HG02973 (cell line): ENCODE data around the gene PTGR3.
A peak's percentile ranks its signal among the peaks of the same experiment; 100 is the strongest.
"Not testable (repeated sequence)": the region's sequence is repeated elsewhere in the genome, so short reads cannot be mapped to it uniquely, and the experiment has no call there.

ENCODE experiments used
- ATAC-seq: cut with Tn5 transposase; IDR thresholded peaks from one replicate; pipeline ENCODE4 v1.9.1; 2021; ENCODE audit warnings: moderate library complexity; ENCODE audit not compliant: unreplicated experiment

PTGR3 gene

DNA sequence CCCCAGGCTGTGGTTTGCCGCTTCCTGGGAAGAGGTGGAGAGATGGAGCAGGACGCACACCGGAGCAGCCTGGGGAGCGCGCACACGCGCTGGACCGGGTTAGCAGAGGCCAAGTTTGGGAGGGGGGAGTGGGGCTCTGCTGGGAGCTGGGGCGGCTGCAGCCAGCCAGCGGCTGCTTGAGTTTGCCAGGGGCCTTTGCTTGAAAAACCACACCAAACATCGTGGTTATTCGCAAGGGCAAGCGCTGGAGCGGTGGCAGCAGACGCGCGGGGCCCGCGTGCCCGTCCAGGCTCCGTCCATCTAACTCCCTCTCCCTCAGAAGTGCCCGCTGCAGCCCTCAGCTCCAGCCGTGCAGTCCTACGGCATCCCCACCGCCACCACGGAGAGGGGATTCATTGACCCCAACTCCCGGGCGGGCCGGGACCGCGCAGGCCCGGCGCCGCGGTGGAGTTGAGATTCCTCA lies 4.6 kb downstream of the PTGR3 start:
- ATAC-seq: no peak

DNA sequence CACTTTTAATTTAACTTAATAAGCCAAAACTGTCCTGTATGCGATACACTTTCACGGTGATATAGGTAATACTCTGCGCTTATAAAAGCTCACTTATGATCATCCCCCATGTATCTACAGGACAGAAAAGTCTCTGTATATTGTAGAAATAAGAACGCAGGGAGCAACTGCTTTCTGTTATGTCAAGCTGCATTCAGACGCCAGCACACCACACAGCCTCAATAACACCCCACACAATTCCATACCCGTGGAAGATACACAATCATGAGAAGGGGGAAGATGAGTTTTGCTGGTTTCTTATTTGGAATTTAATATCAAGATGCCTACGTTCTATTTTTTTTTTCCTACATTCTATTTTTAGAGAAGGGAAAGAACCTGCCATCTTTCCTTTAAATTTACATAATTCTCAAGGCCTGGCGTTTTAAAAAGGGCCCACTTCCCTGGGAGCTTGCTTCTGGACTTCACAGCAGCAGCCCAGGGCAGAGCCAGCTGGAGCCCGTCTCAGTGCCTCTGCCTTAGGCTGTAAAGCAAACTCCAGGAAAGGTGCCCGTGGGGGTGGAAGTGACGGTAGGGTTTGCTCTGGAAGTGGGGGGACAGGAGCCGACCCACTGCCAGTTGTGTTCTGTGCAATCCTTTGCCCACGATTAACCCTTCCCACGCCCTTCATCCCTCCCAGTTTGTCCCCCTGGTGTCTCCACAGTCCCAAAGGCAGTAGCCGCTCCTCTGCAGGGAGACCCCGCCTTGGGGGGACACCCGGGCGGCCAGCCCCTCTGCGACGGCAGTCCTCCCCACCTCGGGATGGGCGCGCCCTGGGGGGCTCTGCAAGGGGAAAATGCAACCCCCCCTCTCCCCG lies 5.3 kb downstream of the PTGR3 start:
- ATAC-seq: no peak

DNA sequence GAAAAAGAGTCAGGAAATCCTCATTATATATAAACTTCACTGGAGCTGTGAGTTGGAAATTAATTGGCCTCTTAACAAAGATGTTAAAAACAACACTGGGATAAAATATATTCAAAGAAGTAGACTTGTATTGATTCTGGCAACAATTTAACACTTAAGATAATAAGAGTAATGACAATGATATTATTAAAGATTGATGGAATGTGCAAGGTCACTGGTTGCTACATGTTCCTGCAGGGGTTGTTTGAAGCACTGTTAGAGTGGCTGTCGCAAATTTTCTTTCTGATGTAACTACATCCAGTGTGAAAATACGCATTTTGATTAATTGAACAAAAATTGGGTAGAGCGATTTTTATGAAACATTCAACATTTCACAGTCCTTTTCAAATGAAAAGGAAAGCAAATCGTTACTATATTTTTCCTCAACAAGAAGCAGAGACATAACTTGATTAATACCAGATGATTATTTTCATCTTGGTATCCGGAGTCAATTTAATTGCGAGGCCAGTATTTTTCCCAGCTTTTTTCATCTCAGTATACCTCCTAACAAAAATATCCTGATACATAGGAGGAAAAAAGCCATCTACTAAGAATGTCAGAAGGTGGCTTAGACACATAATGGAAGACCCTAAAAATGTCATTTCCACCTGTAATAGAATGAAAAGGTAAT lies 6.1 kb downstream of the PTGR3 start:
- no peak for ATAC-seq

DNA sequence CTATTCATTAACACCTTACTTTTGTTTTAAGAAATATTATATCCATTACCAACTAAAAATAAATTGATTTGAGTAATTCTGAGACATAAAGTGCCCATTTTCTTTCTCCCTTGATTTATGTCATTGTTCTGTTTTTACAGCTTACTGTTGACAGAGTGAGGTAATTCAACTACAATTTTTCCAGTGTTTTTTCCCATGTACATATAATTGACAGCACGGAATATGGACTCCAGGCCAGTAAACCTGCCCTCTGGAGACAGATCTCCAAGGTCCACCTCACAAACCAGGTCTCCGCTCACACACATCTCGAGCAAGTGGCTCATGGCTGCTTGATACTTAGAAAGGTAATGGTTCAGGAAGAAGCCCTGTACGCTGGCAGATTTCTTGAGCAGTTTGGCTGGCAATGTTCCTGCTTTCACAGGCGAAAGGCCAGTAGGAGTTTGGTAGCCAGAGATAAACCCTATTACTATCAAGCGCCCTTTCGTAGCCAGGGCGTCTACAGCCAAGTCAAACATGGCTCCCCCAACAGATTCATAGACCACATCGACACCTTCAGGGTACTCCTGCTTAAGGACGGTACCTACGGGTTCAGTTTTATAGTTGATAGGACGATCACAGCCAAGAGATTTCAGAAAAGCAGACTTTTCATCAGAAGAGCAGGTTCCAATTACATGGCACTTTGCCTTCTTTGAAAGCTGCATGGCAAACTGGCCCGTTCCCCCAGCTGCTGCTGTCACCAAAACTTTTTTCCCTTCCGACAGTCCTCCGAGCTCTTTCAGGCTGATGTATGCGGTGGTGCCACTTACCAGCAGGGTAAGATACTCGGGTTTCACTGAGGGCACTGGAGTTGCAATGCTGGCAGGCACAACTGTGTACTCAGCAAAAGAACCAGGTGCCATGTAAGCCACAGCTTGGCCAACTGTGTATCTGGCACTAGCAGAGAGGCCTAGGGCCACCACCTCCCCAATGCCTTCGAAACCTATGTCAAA lies 7.4 kb downstream of the PTGR3 start:
- no peak for ATAC-seq

DNA sequence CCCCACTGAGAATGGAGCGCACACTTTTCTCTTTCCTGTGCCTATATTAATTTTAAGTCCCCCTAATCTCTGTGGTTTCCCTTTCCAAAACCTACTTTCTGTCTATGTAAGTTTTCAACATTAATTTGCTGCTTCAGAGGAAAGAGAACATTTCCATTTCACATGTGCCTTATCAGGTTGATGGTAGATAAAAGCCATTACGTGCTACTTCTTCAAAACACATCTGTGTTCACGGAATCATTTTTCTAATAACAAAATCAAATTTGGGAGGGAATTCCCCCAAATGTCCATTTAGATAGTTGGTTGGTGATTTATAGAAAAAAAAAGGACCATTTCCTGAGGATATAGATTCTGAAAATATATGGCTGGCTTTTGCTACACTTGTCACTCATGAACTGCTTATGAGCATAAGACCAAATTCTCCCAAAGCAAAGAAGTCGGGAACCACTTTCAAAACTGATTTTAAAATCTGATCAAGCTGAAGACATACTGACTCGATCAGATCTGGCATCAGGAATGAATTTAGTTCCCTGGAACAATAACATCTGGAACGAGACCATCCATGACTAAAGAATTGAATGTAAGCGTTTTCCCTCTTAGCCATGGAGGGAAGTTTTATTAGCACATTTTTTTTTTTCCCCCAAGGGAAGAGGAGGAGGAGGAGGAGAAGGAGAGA lies 8.2 kb downstream of the PTGR3 start:
- no peak for ATAC-seq

DNA sequence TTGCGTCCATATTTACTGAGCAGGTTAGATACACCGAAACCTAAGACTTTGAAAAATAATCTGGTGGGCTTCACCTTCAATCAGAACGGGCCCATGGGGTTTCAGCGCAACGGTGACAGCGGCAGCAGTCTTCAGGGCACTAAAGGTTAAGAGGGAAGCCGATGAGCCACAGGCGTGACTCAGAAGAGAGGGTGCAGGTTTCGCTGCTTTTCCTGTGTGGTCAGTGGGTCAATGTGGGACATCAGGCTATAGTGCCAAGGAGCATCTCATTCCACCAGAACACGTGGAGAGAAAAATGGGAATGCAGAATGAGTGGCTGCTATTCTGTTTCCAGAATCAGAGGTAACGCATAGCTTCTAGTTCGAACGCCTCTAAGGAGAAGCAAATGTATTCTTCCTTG lies 8.9 kb downstream of the PTGR3 start:
- no peak for ATAC-seq

DNA sequence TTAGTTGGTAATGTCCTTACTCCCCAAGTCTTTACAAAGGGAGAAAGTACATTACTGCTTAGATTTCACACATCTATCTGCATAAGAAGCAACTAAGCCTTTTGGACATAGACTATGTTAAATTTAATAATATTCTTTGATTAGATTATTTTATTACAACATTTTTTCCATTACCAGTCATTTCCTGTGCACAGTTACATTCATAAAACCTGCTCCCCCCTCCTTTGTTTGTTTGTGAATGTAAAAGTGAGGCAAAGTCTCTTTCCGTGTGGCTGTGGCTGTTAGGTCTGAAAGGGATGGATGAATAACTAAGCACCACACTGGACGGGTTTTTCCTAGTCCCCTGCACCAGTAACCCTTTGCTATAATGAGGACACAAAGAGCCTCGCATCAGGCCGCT lies 9.6 kb downstream of the PTGR3 start:
- ATAC-seq: no peak

DNA sequence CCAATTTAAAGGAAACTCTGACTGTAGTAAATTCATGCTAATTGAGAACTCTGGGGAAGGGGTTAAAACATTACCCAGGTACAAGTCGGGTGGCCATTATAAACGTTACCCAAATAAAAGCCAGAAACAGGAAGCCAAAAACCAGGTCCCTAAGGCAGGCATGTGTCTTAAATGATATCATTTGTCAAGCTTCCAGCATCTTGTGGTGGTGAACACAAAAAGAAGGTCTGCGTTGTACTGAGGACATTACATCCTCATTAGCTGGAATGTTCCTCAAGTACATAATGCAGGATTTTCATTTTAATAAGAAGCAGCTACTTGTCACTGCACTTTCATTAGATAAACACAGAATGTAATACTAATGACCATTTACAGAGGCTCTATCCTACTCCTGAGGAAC lies 10.9 kb downstream of the PTGR3 start:
- ATAC-seq: no peak

DNA sequence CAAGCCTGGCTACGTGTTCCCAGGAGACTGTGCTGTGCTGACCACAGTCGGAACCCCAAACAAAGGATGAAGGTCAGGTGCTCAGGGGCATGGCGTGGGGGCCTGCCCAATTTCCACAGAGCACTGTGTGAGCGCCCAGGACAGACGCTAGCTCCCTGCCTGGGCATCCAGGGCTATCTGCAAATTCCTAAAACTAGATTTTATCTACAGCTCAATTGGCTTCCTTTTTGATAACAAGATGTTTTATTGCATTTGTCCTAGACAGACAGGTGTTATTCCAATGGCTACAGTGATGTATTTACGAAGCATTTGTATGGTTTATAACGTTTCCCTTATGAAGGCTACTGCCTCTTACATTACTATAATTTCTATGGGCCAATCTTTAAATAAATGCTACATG lies 16.0 kb downstream of the PTGR3 start:
- no peak for ATAC-seq

DNA sequence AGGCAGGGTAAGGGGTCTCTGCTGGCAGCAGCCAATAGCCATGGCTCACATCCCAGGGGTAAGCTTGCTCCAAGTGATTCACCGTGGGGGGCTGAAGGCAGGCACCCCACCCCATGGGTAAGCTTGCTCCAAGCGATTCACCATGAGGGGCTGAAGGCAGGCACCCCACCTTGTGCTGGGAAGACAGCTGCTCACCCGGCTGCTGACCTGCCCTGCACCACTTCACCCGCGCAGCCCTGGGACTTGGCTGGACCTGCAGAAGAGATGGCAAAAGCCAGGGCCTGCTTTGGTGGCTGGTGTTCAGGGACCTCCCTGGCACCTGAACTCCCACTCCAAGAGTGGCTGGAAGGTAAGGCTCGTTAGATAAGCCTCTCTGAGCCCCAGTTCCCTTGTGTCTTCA lies 19.2 kb downstream of the PTGR3 start:
- no peak for ATAC-seq

DNA sequence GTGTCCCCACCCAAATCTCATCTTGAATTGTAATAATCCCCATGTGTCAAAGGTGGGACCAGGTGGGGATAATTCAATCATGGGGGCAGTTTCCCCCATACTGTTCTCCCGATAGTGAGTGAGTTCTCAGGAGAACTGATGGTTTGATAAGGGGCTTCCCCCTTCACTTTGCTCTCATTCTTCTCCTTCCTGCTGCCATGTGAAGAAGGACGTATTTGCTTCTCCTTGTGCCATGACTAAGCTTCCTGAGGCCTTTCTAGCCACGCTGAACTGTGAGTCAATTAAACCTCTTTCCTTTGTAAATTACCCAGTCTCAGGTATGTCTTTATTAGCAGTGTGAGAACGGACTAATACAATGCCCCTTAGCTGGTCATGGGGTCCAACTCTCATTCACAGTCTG lies 21.2 kb downstream of the PTGR3 start:
- ATAC-seq: not testable (repeated sequence)

DNA sequence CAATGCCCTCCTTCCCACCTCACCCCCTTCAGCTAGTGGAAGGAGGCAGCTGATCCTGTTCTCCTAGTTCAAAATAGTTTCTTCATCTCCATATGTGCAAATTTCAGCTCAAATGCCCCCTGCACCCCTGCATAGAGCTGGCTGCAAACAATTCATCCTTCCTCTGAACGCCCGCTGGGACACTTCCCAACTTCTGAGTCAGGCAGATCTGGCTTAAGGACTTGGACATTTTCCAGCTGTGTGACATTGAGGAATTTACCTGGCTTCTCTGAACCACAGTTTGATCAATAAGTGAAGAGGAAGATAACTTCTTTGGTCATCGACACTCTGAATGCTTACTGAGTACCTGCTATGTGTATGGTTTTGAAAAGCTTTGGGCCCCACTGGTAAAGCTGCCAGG lies 23.5 kb downstream of the PTGR3 start:
- ATAC-seq: no peak

DNA sequence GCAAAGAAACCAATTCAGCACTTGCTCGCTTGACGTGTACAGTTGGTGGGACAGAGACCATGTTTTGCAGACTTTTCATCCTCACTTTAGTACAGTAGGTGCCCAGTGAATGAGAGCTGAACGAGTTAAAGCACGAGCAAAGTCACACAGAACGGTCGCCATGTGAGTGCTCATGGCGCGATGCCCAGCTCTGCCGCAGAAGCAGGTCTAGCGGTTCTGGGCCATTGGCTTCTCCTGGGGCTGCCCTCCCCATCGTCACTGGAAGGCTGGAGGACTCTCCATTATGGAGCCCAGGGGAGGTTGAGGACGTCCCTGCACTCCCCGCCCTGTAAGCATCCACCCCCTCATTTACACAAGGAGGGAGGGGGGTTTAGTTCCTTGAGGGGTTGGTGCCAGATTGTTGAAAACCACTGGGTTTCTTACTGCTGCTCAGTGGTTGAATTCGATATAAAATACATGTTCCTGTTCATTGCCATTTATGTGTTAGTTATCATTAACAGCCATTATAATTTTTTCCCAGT lies 24.9 kb downstream of the PTGR3 start:
- no peak for ATAC-seq

DNA sequence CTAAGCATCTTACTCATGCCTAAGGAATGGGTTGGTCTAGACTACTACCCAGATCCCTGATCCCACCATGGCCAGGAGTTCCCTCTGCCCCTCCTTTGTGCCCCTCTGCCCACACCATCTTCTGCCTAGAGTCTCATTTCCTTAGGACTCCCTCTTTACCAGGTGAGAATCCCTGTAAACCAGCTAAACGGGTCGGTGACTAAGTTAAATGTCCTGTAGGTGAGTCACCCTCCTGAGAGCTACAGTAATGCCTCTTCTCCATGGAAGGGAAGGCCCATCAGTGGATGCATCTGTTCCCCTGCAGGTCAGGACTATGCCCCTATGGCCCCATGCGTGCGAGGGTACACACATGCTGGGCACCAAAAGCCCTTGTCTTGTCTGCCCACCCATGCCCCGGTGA lies 25.4 kb downstream of the PTGR3 start:
- no peak for ATAC-seq

DNA sequence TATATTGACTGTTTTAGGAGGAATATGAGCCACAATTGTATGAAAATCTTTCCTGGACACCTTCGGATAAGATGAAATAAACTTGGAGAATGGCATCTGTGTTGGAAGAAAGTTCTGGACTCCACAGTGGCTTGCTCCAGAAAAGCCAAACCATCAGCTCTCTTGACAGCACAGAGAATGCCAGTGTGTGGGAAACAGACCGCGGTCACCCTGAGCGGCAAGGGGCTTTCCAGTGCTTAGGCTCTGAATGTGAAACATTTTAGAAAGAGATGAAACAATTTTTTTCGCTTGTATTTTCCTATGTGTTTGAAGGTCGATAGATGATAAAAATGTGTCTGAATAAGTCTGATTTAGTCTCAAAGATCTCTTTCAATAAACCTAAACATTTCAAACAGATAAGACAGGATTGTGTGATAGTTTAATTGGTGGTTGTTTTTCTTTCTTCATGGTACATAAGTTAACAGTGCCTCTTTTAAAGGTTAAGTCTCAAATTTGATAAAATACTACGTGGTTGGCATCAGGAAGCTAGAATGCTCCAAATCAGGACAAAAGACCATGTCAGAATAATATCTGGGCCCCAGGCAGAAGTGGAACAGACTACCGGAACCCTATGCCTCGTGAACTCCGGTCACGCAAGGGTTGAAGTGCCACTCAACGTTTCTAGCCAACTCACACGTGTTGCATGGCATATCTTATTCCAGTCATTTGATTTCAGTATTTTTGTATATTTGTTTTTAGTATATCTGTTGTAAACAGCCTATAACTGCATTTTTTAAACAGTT lies 28.9 kb downstream of the PTGR3 start:
- no peak for ATAC-seq

DNA sequence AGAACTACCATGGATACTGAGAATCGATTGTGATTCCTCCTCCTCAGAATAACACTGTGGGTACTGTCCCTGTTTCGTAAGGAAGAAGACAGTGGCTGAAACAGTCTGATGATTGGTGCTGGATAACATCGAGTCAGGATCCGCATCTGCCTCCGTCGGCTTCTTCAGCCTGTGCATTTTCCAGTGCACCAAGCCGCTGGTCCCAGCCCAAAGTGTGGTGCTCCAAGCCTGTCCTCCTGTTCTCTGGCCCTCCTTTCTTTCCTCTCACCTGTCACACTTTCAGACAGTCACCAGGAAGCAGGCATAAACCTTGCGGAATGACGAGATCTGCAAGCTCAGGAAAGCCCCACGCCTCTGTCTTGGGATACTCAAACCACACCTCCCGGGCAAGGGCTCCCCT lies 30.6 kb downstream of the PTGR3 start:
- ATAC-seq: no peak

DNA sequence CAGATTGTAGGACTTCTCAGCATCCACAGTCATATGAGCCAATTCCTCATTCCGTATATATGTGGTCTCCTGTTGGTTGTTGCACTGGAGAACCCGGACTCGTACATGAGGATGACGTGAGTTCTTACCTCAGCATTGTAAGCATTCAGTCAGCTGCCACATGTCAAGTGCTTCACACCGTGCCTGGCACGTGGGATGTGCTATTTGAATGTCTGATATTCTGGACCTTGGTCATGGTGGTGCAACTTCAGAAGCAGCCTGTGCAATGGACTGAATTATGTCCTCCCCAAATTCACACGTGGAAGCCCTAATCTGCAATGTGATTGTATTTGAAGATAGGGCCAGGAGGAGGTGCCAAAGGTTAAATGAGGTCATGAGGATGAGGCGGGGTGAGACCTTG lies 32.1 kb downstream of the PTGR3 start:
- no peak for ATAC-seq

DNA sequence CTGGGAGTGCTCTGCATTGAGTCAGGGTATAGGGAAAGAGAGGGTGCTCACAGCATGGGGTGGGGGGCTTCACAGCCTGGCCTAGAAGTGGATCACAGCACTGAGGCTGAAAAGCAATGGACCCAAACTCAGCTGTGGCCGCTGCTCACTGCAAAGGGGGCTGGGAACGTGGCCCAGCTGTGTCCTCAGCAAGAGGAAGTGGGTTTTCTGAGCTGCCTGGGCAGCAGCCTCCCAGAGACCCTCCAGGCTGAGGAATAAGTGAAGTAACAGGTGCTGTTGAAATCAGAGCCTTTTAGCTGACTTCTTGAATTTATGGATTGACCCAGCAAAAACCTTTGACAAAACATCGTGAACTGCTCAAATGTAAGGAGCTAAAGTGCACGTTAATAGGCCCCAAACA lies 35.2 kb downstream of the PTGR3 start:
- ATAC-seq: no peak

DNA sequence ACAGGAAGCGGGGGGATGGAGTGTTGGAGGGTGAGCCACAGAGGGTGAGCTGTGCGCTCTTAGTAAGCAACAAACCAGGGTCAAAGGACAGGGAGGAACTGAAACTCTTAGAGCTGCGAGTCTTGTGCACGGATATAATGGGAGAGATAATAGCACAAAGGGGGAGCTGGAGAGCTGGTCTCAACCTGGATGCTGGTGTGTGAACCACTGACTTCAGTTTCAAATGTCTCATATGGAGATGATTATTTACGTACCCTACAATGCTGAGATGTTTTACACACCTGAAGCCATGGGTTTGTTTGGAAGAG lies 35.9 kb downstream of the PTGR3 start:
- peak; percentile 98 for ATAC-seq
